ENCODE measurements around the gene LDB2.
"Not testable (repeated sequence)": the region's sequence is repeated elsewhere in the genome, so short reads cannot be mapped to it uniquely, and the experiment has no call there.

Gene LDB2

DNA sequence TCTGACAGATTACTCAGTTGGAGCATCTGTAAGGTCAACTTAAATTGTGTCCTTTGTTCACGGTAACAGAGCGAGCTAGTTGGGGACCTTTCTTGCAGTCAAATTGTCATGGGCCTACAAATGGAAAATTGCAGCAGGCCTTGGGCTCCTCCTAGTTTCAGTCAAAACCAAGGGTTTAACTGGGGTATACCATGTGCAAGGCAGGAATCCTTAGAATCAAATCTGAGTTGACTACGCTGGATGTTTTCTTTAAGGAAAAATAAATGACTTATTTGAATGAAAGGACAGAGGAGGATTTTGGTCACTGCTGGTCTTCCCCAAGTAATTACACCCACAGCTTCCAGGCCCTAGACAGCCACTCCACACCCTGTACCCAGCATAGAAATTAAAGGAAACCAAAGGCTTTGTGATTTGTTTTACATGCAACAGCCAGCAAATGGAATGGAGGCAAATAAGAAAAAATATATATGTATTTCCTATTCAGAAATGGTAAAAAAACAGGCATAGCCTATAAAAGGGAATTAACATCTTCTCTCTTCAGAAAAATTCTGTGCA lies 307.1 kb downstream of the LDB2 start:
- no peak for DNase-seq

- no peak for DNase-seq
Measured at GRCh38 chr4:16590797-16591196, 307.6 kb downstream of the LDB2 start.

- DNase-seq: no peak
Measured at GRCh38 chr4:16588651-16589050, 309.8 kb downstream of the LDB2 start.

- DNase-seq: no peak
Measured at GRCh38 chr4:16588149-16588548, 310.3 kb downstream of the LDB2 start.

- DNase-seq: no peak
Measured at GRCh38 chr4:16585053-16585452, 313.4 kb downstream of the LDB2 start.

- no peak for DNase-seq
Measured at GRCh38 chr4:16583764-16584163, 314.7 kb downstream of the LDB2 start.

GRCh38 chr4:16582526-16582925 lies 315.9 kb downstream of the LDB2 start:
- DNase-seq: no peak

DNA sequence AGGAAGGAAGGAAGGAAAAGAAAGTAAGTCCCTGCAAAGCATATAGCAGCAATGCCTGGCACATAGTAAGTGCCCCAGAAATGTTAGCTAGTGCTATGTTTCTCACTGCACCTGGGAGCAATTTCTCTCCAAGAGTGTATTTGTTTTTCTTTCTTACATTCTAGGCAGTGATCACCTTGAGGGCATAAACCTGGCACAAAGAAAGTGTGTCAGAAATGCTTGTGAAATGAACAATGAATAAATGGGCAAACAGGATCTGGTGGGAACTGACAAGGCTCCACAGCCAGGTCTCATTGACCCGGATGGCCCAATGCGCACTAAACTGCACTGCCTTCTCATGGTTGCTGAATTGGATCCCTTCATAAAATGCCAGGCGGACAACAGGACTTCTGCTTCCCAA lies 316.4 kb downstream of the LDB2 start:
- DNase-seq: no peak

DNA sequence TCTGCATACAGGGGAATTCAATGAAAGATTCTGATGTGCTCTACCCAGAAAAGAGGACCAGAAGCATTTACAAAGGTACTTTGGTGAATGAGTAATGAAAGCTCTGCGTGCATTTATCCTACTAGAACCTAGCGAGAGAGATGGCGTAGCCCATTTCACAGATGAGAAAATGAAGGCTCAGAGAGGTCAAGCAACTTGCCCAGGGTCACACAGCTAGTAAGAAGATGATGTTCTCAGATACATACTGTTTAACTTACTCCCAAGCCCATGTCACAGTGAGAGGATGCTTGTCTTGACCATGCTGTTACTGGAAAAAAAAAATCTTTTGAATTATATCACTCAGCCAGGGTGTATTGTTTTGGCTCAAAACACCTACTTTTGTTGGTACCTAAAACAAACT lies 317.3 kb downstream of the LDB2 start:
- no peak for DNase-seq

DNA sequence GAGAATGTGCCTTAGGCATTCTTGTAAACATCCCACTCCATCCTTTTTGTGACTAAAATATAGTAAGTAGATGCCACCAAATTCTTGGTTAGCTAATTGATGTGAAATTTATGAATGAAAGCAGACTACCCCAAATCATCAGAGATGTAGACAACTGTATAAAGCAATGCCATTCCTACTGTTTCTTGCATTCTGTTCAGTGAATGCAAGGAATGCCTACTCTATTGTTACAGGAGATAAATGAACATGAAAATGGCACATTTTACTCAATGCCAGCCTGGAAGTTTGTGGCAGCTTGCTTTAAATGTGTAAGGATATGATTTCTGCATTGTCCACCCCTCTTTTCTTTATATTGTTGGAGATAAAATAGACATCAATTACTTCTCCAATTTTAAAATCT lies 317.9 kb downstream of the LDB2 start:
- DNase-seq: no peak

DNA sequence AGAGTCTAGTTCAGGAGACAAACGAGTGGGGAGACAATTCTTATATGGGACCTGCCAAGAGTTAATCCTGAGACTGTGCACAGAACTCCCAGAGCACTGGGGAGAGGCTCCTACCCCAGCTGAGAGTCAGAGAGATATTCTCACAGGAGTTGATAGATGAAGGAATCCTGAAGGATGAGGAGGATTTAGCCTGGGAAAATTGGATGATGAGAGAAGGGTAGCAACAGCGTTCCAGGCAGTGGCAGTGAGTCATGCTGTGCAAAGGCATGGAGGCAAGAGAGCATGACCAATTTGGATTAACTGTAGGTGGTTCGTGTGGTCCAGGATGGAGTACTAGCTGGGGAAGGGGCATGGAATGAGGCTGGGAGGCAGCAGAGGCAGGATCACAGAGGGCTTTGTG lies 318.6 kb downstream of the LDB2 start:
- DNase-seq: no peak

- no peak for DNase-seq
Measured at GRCh38 chr4:16577177-16577576, 321.3 kb downstream of the LDB2 start.

DNA sequence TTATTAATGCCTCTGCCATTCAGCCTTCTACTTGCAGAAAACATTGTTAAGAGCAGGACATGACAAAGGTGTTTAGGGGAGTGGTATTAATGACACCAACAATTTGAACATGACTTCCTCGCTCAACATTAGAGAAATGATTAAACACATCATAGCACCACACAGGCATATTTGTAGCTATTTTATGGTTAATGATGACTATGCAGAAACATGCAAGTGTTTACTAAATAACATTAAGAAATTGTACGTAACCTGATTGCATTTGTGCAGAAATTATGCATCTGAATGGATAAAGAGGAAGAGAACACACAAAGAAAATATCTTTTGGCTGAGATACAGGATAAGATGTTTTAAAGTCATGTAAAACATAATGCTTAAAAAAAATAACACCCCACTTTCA lies 323.5 kb downstream of the LDB2 start:
- no peak for DNase-seq

- DNase-seq: no peak
Measured at GRCh38 chr4:16573739-16574138, 324.7 kb downstream of the LDB2 start.

- DNase-seq: no peak
Measured at GRCh38 chr4:16573206-16573605, 325.2 kb downstream of the LDB2 start.

- DNase-seq: no peak
Measured at GRCh38 chr4:16572631-16573030, 325.8 kb downstream of the LDB2 start.

DNA sequence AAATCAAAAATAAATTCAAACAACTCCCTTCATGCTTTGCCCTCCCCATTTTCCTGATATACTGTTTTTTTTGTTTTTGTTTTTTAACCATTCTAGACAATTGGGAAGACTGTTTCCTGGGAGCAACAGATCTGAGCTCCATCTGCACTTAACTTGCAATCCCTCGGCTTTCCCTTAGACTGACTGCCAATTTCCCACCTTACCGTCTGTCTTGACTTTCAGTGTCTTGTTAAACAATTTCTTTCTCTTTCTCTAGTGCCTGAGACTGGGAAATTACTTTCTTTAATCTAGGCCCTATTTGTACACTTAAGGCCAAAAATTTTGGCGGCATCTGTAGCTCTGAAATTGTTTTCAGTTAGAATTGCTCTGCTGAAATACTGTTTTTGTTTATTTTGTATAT lies 326.3 kb downstream of the LDB2 start:
- DNase-seq: no peak

DNA sequence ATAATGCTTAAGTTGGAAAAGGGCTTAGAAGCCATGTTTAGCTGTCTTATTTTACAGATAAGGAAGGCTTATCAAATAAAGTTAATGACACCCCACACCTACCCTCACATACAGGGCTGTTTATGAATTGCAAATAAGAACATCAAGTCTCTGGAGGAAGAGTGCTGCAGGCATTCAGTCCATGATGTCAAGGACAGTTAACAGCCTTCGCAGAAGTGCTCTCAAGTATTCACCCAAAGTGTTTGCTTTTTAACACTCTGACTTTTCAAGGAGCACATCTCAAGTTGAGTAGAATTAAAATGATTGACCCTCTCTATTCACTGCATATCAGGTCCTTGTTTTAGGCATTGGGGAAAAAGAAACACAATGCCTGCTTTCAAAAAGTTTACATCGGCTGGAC lies 328.7 kb downstream of the LDB2 start:
- no peak for DNase-seq

GRCh38 chr4:16557316-16557715 lies 341.1 kb downstream of the LDB2 start:
- DNase-seq: not testable (repeated sequence)

GRCh38 chr4:16555156-16555555 lies 343.3 kb downstream of the LDB2 start:
- DNase-seq: no peak

GRCh38 chr4:16550531-16550930 lies 347.9 kb downstream of the LDB2 start:
- no peak for DNase-seq

DNA sequence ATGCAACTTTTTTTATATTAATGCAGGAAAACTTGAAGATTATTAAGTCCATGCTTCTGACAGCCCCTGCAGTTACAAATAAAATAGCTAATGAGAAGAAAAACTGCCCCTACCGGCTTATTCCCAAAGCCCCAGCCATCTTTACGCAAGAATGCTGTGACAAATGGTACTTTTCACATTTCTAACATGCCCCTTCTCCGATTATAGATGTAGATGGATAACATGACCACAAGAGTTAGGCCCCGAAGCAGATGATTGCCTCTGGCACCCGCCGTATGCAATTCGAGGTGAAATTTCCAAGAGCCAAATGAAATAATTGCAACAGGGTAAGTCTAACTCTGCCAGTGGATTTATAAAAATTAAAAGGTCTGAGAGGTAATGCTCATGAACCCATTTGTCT lies 352.8 kb downstream of the LDB2 start:
- no peak for DNase-seq

DNA sequence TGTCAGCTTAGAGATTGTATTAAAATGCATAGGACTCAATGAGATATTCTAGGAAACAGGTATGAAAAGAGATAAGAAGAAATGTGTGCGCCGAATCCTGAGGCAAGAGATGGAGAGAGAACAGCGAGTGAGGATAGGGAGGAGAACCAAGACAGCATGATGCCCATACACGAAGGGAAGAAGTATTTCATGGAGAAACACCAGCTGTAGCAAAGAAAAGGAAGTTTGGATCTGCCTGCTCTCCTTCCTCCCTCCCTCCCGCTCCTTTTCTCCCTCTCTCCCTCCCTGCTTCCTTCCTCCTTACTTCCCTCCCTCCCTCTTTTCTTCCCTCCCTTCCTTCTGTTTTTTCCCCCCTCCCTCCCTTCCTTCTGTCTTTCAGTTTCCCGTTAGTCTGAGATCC lies 353.6 kb downstream of the LDB2 start:
- DNase-seq: no peak

DNA sequence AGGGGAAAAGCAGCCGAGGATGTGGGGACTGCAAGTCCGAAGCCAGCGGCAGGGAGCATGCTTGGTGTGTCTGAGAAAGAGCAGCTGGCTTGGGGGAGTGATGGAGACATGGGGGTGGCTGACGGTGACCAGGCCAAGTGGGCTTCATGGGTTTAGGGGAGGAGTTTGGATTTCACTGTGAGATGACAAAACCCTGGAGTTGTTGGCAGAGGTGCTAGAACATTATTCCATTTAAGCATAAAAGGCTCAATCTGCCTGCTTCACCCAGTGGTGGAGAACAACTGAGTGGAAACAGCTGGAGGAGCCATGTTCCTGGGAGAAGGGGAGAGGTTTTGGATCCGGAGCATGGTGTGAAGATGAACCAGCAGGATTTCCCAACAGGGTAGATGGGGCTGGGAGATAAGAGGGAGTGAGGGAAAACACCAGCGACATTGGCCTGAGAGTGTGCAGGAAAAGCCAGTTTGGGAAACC lies 354.2 kb downstream of the LDB2 start:
- peak; percentile 37 for DNase-seq

DNA sequence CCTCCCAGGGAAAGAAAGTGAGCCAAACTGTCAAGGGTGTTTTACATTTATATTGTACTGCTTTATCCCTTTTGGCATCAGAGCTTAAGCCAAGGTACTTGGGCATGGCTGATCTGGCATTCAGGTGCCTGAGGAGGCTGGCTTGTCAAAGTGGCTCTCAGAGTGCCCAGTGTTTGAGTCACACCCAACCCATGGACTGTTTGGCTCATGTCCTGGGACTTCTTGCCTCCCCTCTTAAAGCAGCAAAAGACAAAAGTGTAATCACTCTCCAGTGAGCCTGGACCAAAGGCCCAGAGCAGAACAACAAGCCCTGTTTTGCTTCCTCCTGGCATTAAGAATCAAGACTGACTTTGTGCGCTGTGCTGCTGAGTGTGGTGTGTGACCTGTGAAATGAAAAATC lies 360.5 kb downstream of the LDB2 start:
- DNase-seq: no peak

Measured in right kidney (tissue), 1 donor.